HEK293 (cell line): ENCODE measurements around the gene TRIM9.

Source experiments
- CTCF ChIA-PET: fragments of 350-600 bp; formaldehyde crosslinking; extraction: SDS; loops from one replicate; lab custom pipeline; 2021; ENCODE audit warnings: antibody characterized with exemption; lab: Yijun Ruan, JAX
- POLR2A ChIA-PET: fragments of 300-600 bp; formaldehyde crosslinking; extraction: SDS; loops from one replicate; lab custom pipeline; 2020; ENCODE audit warnings: antibody characterized with exemption, inconsistent platforms; lab: Yijun Ruan, JAX
- H3K27ac ChIP-seq: fragments of 200-500 bp; sonication (Bioruptor generic); 2 replicates; pipeline ENCODE4 v1.5.1; 2014; ENCODE audit warnings: low read depth, low read length, control low read depth, inconsistent platforms; ENCODE audit errors: extremely low read depth
- H3K36me3 ChIP-seq, 2 experiments: fragments of 200-500 bp in 1 of 2; sonication (Bioruptor generic) in 1 of 2; 1 replicate in 1 of 2; 2 replicates in 1 of 2; pipeline ENCODE4 v1.5.1; 2014 to 2017; ENCODE audit warnings: inconsistent platforms in 2 of 2, low read length in 2 of 2; ENCODE audit not compliant: control insufficient read depth in 2 of 2, insufficient read depth in 1 of 2
- H3K4me1 ChIP-seq: fragments of 200-500 bp; sonication (Bioruptor generic); 2 replicates; pipeline ENCODE4 v1.5.1; 2014; ENCODE audit warnings: mild to moderate bottlenecking, low read length, inconsistent platforms; ENCODE audit not compliant: control insufficient read depth, insufficient read depth
- H3K4me3 ChIP-seq: 2 replicates; pipeline ENCODE4 v1.5.1; 2011; ENCODE audit warnings: low read depth, mild to moderate bottlenecking, control low read depth, low read length, moderate library complexity
- H3K9me3 ChIP-seq: fragments of 200-500 bp; sonication (Bioruptor generic); 2 replicates; pipeline ENCODE4 v1.5.1; 2014; ENCODE audit warnings: low read depth, low read length, inconsistent platforms; ENCODE audit not compliant: control insufficient read depth, insufficient read depth
- GLI4 ChIP-seq: fragments of 450-650 bp; formaldehyde crosslinking; IDR thresholded peaks from 2 replicates; pipeline ENCODE4 v1.5.1; 2016; ENCODE audit warnings: missing biosample characterization, missing genetic modification characterization
- GLIS1 ChIP-seq: fragments of 450-650 bp; formaldehyde crosslinking; IDR thresholded peaks from 2 replicates; pipeline ENCODE4 v1.5.1; 2016; ENCODE audit warnings: missing biosample characterization, missing genetic modification characterization
- INSM2 ChIP-seq: fragments of 450-650 bp; formaldehyde crosslinking; IDR thresholded peaks from 2 replicates; pipeline ENCODE4 v1.5.1; 2016; ENCODE audit warnings: missing biosample characterization, missing genetic modification characterization
- KLF8 ChIP-seq: fragments of 450-650 bp; formaldehyde crosslinking; IDR thresholded peaks from 2 replicates; pipeline ENCODE4 v1.5.1; 2016; ENCODE audit warnings: missing biosample characterization, missing genetic modification characterization
- MYNN ChIP-seq: fragments of 450-650 bp; formaldehyde crosslinking; IDR thresholded peaks from 2 replicates; pipeline ENCODE4 v1.5.1; 2016; ENCODE audit warnings: missing biosample characterization, missing genetic modification characterization, borderline replicate concordance
- OVOL3 ChIP-seq: fragments of 450-650 bp; formaldehyde crosslinking; IDR thresholded peaks from 2 replicates; pipeline ENCODE4 v1.5.1; 2016; ENCODE audit warnings: missing biosample characterization, missing genetic modification characterization
- PRDM1 ChIP-seq: fragments of 450-650 bp; formaldehyde crosslinking; IDR thresholded peaks from 2 replicates; pipeline ENCODE4; 2016; ENCODE audit warnings: missing biosample characterization, missing genetic modification characterization
- SCRT2 ChIP-seq: fragments of 450-650 bp; formaldehyde crosslinking; IDR thresholded peaks from 2 replicates; pipeline ENCODE4 v1.5.1; 2016; ENCODE audit warnings: missing biosample characterization, missing genetic modification characterization
- SP3 ChIP-seq: fragments of 450-650 bp; formaldehyde crosslinking; IDR thresholded peaks from 2 replicates; pipeline ENCODE4 v1.5.1; 2016; ENCODE audit warnings: missing biosample characterization, missing genetic modification characterization
- ZBTB11 ChIP-seq: fragments of 450-650 bp; formaldehyde crosslinking; conservative IDR thresholded peaks from 2 replicates; pipeline ENCODE4 v1.5.1; 2016; ENCODE audit warnings: low read depth, missing biosample characterization, missing genetic modification characterization
- ZBTB6 ChIP-seq: fragments of 450-650 bp; formaldehyde crosslinking; IDR thresholded peaks from 2 replicates; pipeline ENCODE4 v1.5.1; 2017; ENCODE audit warnings: missing biosample characterization, missing genetic modification characterization
- ZBTB7A ChIP-seq: fragments of 450-650 bp; formaldehyde crosslinking; IDR thresholded peaks from 2 replicates; pipeline ENCODE4 v1.5.1; 2016; ENCODE audit warnings: low read depth, missing biosample characterization, missing genetic modification characterization
- ZNF239 ChIP-seq: fragments of 450-650 bp; formaldehyde crosslinking; IDR thresholded peaks from 2 replicates; pipeline ENCODE4 v1.5.1; 2016; ENCODE audit warnings: missing biosample characterization, missing genetic modification characterization
- ZNF324 ChIP-seq: fragments of 450-650 bp; formaldehyde crosslinking; IDR thresholded peaks from 2 replicates; pipeline ENCODE4 v1.5.1; 2016; ENCODE audit warnings: missing biosample characterization, missing genetic modification characterization
- ZNF335 ChIP-seq: fragments of 450-650 bp; formaldehyde crosslinking; conservative IDR thresholded peaks from 2 replicates; pipeline ENCODE4 v1.5.1; 2016; ENCODE audit warnings: missing biosample characterization, missing genetic modification characterization
- ZNF366 ChIP-seq: fragments of 450-650 bp; formaldehyde crosslinking; conservative IDR thresholded peaks from 2 replicates; pipeline ENCODE4 v1.5.1; 2016; ENCODE audit warnings: missing biosample characterization, missing genetic modification characterization
- ZNF544 ChIP-seq: fragments of 450-650 bp; formaldehyde crosslinking; IDR thresholded peaks from 2 replicates; pipeline ENCODE4 v1.5.0; 2017; ENCODE audit warnings: missing biosample characterization, missing genetic modification characterization
- ZNF560 ChIP-seq: fragments of 450-650 bp; formaldehyde crosslinking; IDR thresholded peaks from 2 replicates; pipeline ENCODE4 v1.5.1; 2017; ENCODE audit warnings: missing biosample characterization, missing genetic modification characterization, borderline replicate concordance
- ZNF639 ChIP-seq: fragments of 450-650 bp; formaldehyde crosslinking; IDR thresholded peaks from 2 replicates; pipeline ENCODE4 v1.5.1; 2016; ENCODE audit warnings: missing biosample characterization, missing genetic modification characterization
- ZNF654 ChIP-seq: fragments of 450-650 bp; formaldehyde crosslinking; IDR thresholded peaks from 2 replicates; pipeline ENCODE4 v1.5.1; 2016; ENCODE audit warnings: low read depth, missing biosample characterization, missing genetic modification characterization
- ZNF776 ChIP-seq: fragments of 450-650 bp; formaldehyde crosslinking; IDR thresholded peaks from 2 replicates; pipeline ENCODE4 v1.5.0; 2017; ENCODE audit warnings: missing biosample characterization, missing genetic modification characterization, borderline replicate concordance
- ZNF777 ChIP-seq: fragments of 450-650 bp; formaldehyde crosslinking; IDR thresholded peaks from 2 replicates; pipeline ENCODE4 v1.5.1; 2017; ENCODE audit warnings: missing biosample characterization, missing genetic modification characterization, borderline replicate concordance
- ZNF791 ChIP-seq: fragments of 450-650 bp; formaldehyde crosslinking; IDR thresholded peaks from 2 replicates; pipeline ENCODE4 v1.5.1; 2016; ENCODE audit warnings: missing biosample characterization, missing genetic modification characterization
- ZNF830 ChIP-seq: fragments of 450-650 bp; IDR thresholded peaks from 2 replicates; pipeline ENCODE4 v1.5.0; 2018; ENCODE audit warnings: missing biosample characterization, missing genetic modification characterization, low read depth, mild to moderate bottlenecking, moderate library complexity
- ZSCAN4 ChIP-seq: fragments of 450-650 bp; formaldehyde crosslinking; IDR thresholded peaks from 2 replicates; pipeline ENCODE4 v1.5.1; 2017; ENCODE audit warnings: missing biosample characterization, missing genetic modification characterization

TRIM9 gene

GRCh38 chr14:50954811-50955372, 140.0 kb downstream of the TRIM9 start:
- Histone ChIP-seq H3K4me1 (peaks cover 6% of the 10 kb centered on the region; the same call in 1 of the 2 replicates), H3K36me3 (no peaks in the 10 kb centered on the region), H3K9me3 (no peaks in the 10 kb centered on the region), H3K4me3 (no peak overlapping the region), H3K27ac (no peak overlapping the region)
- TF ChIP-seq ZNF366 (tag by site-specific recombination) (no peak), ZNF324 (no peak), GLI4 (tag by site-specific recombination) (no peak), ZNF654 (peak; percentile 58), ZSCAN4 (tag by site-specific recombination) (no peak), SCRT2 (no peak), ZNF335 (tag by site-specific recombination) (no peak), GLIS1 (no peak), INSM2 (tag by site-specific recombination) (no peak), ZBTB11 (tag by site-specific recombination) (no peak), ZNF544 (tag by site-specific recombination) (no peak), ZNF777 (no peak), PRDM1 (tag by site-specific recombination) (peak; percentile 53; the same call in 1 of the 2 replicates), MYNN (no peak)
- POLR2A ChIA-PET: interaction anchor here (0.6 to 1.2 kb wide), 3 partner anchors 11 to 155 kb away, joined by 3 to 7 read pairs (median 4); partner anchors contain the start of genes PYGL and TRIM9
- CTCF ChIA-PET: interaction anchor here (0.6 to 2.5 kb wide), 16 partner anchors 9 to 851 kb away, joined by 3 to 16 read pairs (median 4); partner anchors contain the start of gene PYGL

- Histone ChIP-seq H3K36me3 (no peaks in the 10 kb centered on the region), H3K9me3 (no peaks in the 10 kb centered on the region), H3K4me3 (no peak overlapping the region)
- no peak for TF ChIP-seq OVOL3 (tag by site-specific recombination)
- no peak for TF ChIP-seq ZNF791 (tag by site-specific recombination)
- no peak for TF ChIP-seq ZBTB7A (tag by site-specific recombination)
- TF ChIP-seq ZNF776 (tag by site-specific recombination): no peak
- TF ChIP-seq ZNF639 (tag by site-specific recombination): no peak
- no peak for TF ChIP-seq ZNF654
- no peak for TF ChIP-seq ZNF239 (tag by site-specific recombination)
- no peak for TF ChIP-seq ZBTB6 (tag by site-specific recombination)
- TF ChIP-seq ZNF830 (tag by site-specific recombination): no peak
- no peak for TF ChIP-seq ZNF560 (tag by site-specific recombination)
- TF ChIP-seq SP3 (tag by site-specific recombination): no peak
- no peak for TF ChIP-seq KLF8 (tag by site-specific recombination)
- TF ChIP-seq, all 188 proteins: peak for 0
- POLR2A ChIA-PET: interaction anchor here (1.3 kb wide), 1 partner anchor 142 kb away, joined by 3 read pairs; the partner anchor contains the start of gene TRIM9
- peaks cover 6% of the 10 kb centered on the region; the same call in 1 of the 2 replicates for H3K4me1 ChIP-seq
- CTCF ChIA-PET: interaction anchor here (0.7 to 2.5 kb wide), 3 partner anchors 8 to 264 kb away, joined by 3 to 16 read pairs (median 4); partner anchors contain the start of genes PYGL and TRIM9
- no peak overlapping the region for H3K27ac ChIP-seq
Measured at GRCh38 chr14:50953502-50953901, 141.4 kb downstream of the TRIM9 start.
